ENCODE measurements around the gene ODAPH.
"Not testable (repeated sequence)": the region's sequence is repeated elsewhere in the genome, so short reads cannot be mapped to it uniquely, and the experiment has no call there.

The ODAPH gene

GRCh38 chr4:75514949-75515612 is 40.8 kb upstream of the ODAPH start:
- peak overlapping the region; percentile 92 for H3K4me3 ChIP-seq (ENCODE audit: low read depth, low read length)
- TF ChIP-seq CTCF (IDR thresholded peaks at IDR 0.05; ENCODE audit: low read depth, low read length) = no peak

GRCh38 chr4:75516144-75516543 is 39.7 kb upstream of the ODAPH start:
- TF ChIP-seq CTCF (IDR thresholded peaks at IDR 0.05; ENCODE audit: low read depth, low read length) = no peak
- no peak overlapping the region for H3K4me3 ChIP-seq (ENCODE audit: low read depth, low read length)

DNA sequence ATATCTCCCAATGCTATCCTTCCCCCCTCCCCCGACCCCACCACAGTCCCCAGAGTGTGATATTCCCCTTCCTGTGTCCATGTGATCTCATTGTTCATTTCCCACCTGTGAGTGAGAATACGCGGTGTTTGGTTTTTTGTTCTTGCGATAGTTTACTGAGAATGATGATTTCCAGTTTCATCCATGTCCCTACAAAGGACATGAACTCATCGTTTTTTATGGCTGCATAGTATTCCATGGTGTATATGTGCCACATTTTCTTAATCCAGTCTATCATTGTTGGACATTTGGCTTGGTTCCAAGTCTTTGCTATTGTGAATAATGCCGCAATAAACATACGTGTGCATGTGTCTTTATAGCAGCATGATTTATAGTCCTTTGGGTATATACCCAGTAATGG is 36.4 kb upstream of the ODAPH start:
- H3K4me3 ChIP-seq (ENCODE audit: low read depth, low read length) = not testable (repeated sequence)

DNA sequence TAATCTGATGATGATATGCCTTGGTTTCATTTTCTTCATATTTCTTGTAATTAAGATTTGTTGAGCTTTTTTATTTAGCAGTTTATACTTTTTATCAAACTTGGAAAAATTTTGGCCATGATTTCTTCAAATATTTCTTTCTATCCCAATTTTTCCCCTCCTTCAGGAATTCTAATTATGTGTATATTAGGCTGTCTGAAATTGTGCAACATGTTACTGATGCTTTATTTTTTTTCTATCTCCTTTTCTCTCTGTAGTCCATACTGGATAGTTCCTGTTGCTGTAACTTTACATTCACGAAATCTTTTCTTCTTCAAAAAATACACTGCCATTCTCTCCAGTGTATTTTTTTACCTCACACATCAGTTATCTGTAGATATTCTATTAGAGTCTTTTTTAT is 30.8 kb upstream of the ODAPH start:
- no peak for TF ChIP-seq CTCF (IDR thresholded peaks at IDR 0.05; ENCODE audit: low read depth, low read length)
- no peak overlapping the region for H3K4me3 ChIP-seq (ENCODE audit: low read depth, low read length)

DNA sequence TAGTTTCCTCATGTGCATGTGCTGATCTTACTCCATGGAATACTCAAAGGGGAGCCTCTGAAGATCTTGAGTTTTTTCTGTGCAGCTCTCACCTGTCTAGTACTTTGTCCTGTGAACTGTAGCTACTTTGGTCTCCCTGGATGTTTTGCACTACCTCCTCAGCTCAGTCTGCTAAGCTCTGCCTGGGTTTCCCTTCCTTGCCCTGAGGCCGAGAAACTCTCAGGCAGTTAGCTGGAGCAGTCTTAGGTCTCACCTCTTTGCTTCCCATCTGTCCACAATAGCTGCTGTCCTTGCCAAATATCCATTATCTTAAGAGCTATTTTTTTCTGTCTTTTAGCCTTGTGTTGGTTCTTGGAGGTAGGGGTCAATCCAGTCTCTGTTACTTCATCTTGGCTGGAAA is 30.0 kb upstream of the ODAPH start:
- TF ChIP-seq CTCF (IDR thresholded peaks at IDR 0.05; ENCODE audit: low read depth, low read length) = no peak

DNA sequence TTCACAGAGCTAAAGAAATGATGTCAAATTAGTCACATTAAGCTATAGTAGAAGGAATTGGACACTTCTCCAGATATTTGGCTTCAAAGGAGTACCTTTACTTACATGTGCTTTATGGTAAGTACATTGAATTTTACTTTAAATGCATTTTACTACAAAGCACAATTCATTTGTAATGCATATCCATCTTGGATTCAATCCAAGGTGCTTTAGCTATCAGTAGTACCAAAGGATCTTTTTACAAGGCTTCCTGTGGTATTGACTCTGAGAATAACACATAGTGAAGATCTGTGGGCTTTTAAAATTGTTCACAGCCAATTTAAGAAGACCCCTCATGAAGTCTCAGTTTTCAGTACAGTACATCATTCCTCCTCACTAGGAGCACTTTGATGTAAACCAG is 28.4 kb upstream of the ODAPH start:
- H3K4me3 ChIP-seq (ENCODE audit: low read depth, low read length) = no peak overlapping the region
- TF ChIP-seq CTCF (IDR thresholded peaks at IDR 0.05; ENCODE audit: low read depth, low read length) = no peak

More for the DNA sequence above, 30.0 kb upstream of the ODAPH start:
- no peak overlapping the region for H3K4me3 ChIP-seq (ENCODE audit: low read depth, low read length)

- H3K4me3 ChIP-seq (ENCODE audit: low read depth, low read length) = no peak overlapping the region
- TF ChIP-seq CTCF (IDR thresholded peaks at IDR 0.05; ENCODE audit: low read depth, low read length) = no peak
These were observed 25.1 kb upstream of the ODAPH start for GRCh38 chr4:75530556-75531322.

- not testable (repeated sequence) for H3K4me3 ChIP-seq (ENCODE audit: low read depth, low read length)
These were observed 24.2 kb upstream of the ODAPH start for GRCh38 chr4:75531536-75532143.

- not testable (repeated sequence) for H3K4me3 ChIP-seq (ENCODE audit: low read depth, low read length)
These were observed 22.5 kb upstream of the ODAPH start for GRCh38 chr4:75533339-75533887.

DNA sequence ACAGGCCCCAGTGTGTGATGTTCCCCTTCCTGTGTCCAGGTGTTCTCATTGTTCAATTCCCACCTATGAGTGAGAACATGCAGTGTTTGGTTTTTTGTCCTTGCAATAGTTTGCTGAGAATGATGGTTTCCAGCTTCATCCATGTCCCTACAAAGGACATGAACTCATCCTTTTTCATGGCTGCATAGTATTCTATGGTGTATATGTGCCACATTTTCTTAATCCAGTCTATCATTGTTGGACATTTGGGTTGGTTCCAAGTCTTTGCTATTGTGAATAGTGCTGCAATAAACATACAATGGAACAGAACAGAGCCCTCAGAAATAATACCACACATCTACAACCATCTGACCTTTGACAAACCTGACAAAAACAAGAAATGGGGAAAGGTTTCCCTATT is 21.9 kb upstream of the ODAPH start:
- H3K4me3 ChIP-seq (ENCODE audit: low read depth, low read length) = not testable (repeated sequence)

DNA sequence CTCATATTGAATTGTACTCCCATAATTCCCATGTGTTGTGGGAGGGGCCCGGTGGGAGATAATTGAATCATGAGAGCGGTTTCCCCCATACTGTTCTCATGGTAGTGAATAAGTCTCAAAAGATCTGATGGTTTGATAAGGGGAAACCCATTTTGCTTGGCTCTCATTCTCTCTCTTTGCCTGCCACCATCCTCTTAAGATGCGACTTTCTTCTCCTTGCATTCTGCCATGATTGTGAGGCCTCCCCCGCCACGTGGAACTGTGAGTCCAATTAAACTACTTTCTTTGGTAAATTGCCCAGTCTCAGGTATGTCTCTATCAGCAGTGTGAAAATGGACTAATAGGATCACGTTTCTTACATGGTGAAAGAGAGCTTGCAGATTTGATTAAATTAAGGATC is 18.6 kb upstream of the ODAPH start:
- H3K4me3 ChIP-seq (ENCODE audit: low read depth, low read length) = not testable (repeated sequence)
